Astrocyte (in vitro differentiated cells and primary cell): ENCODE results near the gene DPH1.

Source experiments
- CTCF ChIP-seq: IDR thresholded peaks from 2 replicates; pipeline ENCODE4 v1.5.1; 2011; ENCODE audit warnings: low read depth, mild to moderate bottlenecking, inconsistent platforms, low read length, moderate library complexity; ENCODE audit not compliant: insufficient read depth
- EZH2 ChIP-seq: IDR thresholded peaks from 2 replicates; pipeline ENCODE4 v1.6.1; 2012; ENCODE audit warnings: mild to moderate bottlenecking, low read length, inconsistent platforms; ENCODE audit not compliant: insufficient read depth

- no peak for TF ChIP-seq CTCF
- peak; percentile 27 for TF ChIP-seq EZH2
Observed at GRCh38 chr17:2025220-2025621, 4.7 kb upstream of the DPH1 start, which contains the start of gene RTN4RL1.
